K562 (cell line): ENCODE data around the gene MYO5C. TPM values are rescaled to one million over a fixed set of nuclear protein-coding genes. Genes with fewer than 3 reads are reported as not detected.

Experiments
- ATAC-seq: fragments of 200-7000 bp; cut with Tn5 transposase; 3 replicates; pipeline ENCODE4 v1.9.1; 2020; ENCODE audit warnings: moderate library complexity
- BruUV-seq: library from RNA; stranded (reverse); fragments of 400-500 nt; replicated peaks from 2 replicates; lab custom pipeline; 2021; lab: Mats Ljungman, UMichigan
- CTCF ChIA-PET: fragments of 300-600 bp; formaldehyde crosslinking; extraction: SDS; loops from one replicate; lab custom pipeline; 2021; ENCODE audit warnings: low intra/inter-chr PET ratio; lab: Yijun Ruan, JAX
- POLR2A ChIA-PET: fragments of 300-600, 350-650 bp; sonication (Branson Sonifier 250); formaldehyde crosslinking; extraction: SDS; loops from one replicate; lab custom pipeline; 2021; ENCODE audit warnings: antibody characterized with exemption, inconsistent platforms; lab: Yijun Ruan, JAX
- DNase-seq, 4 experiments: peaks; one replicate each; pipeline versions ENCODE4 v3.0.0 to v3.0.0-alpha.2; 2011 to 2018; ENCODE audit warnings: low spot score in 3 of 4, mixed read lengths in 3 of 4; ENCODE audit errors: extremely low read depth in 1 of 4
- FAIRE-seq: peaks from 2 replicates; lab custom pipeline; 2011; peaks lifted over from hg19 to GRCh38; lab: Jason Lieb, UNC
- H2AFZ ChIP-seq: 2 replicates; pipeline ENCODE4 v1.6.0; 2011; ENCODE audit warnings: low read depth, low read length, control low read depth, inconsistent platforms
- H3K27ac ChIP-seq: fragments of 200-600 bp; 3 replicates; pipeline ENCODE4 v1.8.0; 2011; ENCODE audit warnings: low read depth, mild to moderate bottlenecking, control low read depth, inconsistent platforms, low read length, moderate library complexity, mixed read lengths; ENCODE audit errors: extremely low read depth
- H3K27me3 ChIP-seq, 2 experiments: fragments of 300-600 bp in 1 of 2; 2 replicates in 1 of 2; 3 replicates in 1 of 2; pipeline versions ENCODE4 v1.6.0 to v1.8.0; 2011; ENCODE audit warnings: inconsistent platforms in 2 of 2, low read length in 2 of 2, mild to moderate bottlenecking in 1 of 2, mixed read lengths in 1 of 2, moderate library complexity in 1 of 2; ENCODE audit not compliant: control insufficient read depth in 2 of 2, insufficient read depth in 2 of 2
- H3K36me3 ChIP-seq: fragments of 300-600 bp; 3 replicates; pipeline ENCODE4 v1.8.0; 2011; ENCODE audit warnings: mild to moderate bottlenecking, low read length, inconsistent platforms; ENCODE audit not compliant: control insufficient read depth, insufficient read depth
- H3K4me1 ChIP-seq, 2 experiments: fragments of 200-600 bp in 1 of 2; replicated peaks in 1 of 2; 2 replicates in 1 of 2; 3 replicates in 1 of 2; pipeline versions ENCODE4 v1.5.1 to v1.8.0; 2011; ENCODE audit warnings: inconsistent platforms in 2 of 2, low read length in 2 of 2, mild to moderate bottlenecking in 1 of 2, mixed read lengths in 1 of 2, moderate library complexity in 1 of 2; ENCODE audit not compliant: control insufficient read depth in 2 of 2, insufficient read depth in 2 of 2
- H3K4me2 ChIP-seq: 2 replicates; pipeline ENCODE4 v1.6.1; 2011; ENCODE audit warnings: low read length, control low read depth, inconsistent platforms, mixed read lengths; ENCODE audit not compliant: insufficient read depth
- H3K4me3 ChIP-seq: fragments of 200-600 bp; sonication (generic), shearing (Covaris generic); 2 replicates; pipeline ENCODE4 v1.5.1; 2016; ENCODE audit warnings: control low read depth, inconsistent platforms
- H3K79me2 ChIP-seq: fragments of 200-600 bp; 3 replicates; pipeline ENCODE4 v1.8.0; 2011; ENCODE audit warnings: low read length, inconsistent platforms; ENCODE audit not compliant: control insufficient read depth, insufficient read depth
- H3K9ac ChIP-seq, 2 experiments: 2 replicates each; pipeline versions ENCODE4 v1.6.0 to v1.6.1; 2011; ENCODE audit warnings: low read depth in 2 of 2, low read length in 2 of 2, control low read depth in 1 of 2, inconsistent platforms in 1 of 2, mild to moderate bottlenecking in 1 of 2, mixed read lengths in 1 of 2; ENCODE audit not compliant: insufficient read depth in 1 of 2
- H3K9me1 ChIP-seq: one replicate; pipeline ENCODE4 v1.6.0; 2011; ENCODE audit warnings: inconsistent platforms, mild to moderate bottlenecking, low read length, moderate library complexity; ENCODE audit not compliant: control insufficient read depth, insufficient read depth
- H3K9me3 ChIP-seq: replicated peaks from 2 replicates; pipeline ENCODE4 v1.5.1; 2011; ENCODE audit warnings: low read depth, low read length, inconsistent platforms; ENCODE audit not compliant: control insufficient read depth, insufficient read depth
- H4K20me1 ChIP-seq: replicated peaks from 2 replicates; pipeline ENCODE4 v1.6.1; 2011; ENCODE audit warnings: low read length, inconsistent platforms, mixed read lengths; ENCODE audit not compliant: control insufficient read depth, insufficient read depth
- BRCA1 ChIP-seq, 2 experiments: fragments of 450-650 bp in 1 of 2; sonication (generic) in 1 of 2; formaldehyde crosslinking in 1 of 2; IDR thresholded peaks; 2 replicates each; pipeline versions ENCODE4 v1.5.0 to v1.6.1; 2017 to 2020; ENCODE audit warnings: mild to moderate bottlenecking in 1 of 2, missing genetic modification reagents in 1 of 2
- RNF219 ChIP-seq: fragments of 250-450 bp; sonication (Bioruptor Pico); IDR thresholded peaks from 2 replicates; pipeline ENCODE4 v1.5.0; 2022; ENCODE audit warnings: mild to moderate bottlenecking
- SRF ChIP-seq, 2 experiments: fragments of 250-450, 450-650 bp in 1 of 2; sonication (Bioruptor Pico) in 1 of 2; sonication (generic) in 1 of 2; formaldehyde crosslinking; IDR thresholded peaks; 2 replicates each; pipeline versions ENCODE4 v1.5.0 to v1.5.1; 2020 to 2022; ENCODE audit warnings: mild to moderate bottlenecking in 1 of 2, missing genetic modification reagents in 1 of 2
- WGBS: fragments of 100-300 bp; shearing (Covaris generic); methylation state at CpG from one replicate; pipeline ENCODE4 v1.1.6; 2016; ENCODE audit warnings: low coverage, mixed read lengths; ENCODE audit not compliant: insufficient coverage; ENCODE audit errors: missing lambda C conversion rate; 5-methylcytosine and 5-hydroxymethylcytosine counted together
- in situ Hi-C: fragments of 300-500 bp; cut with MboI; formaldehyde crosslinking; loops from 4 replicates; pipeline ENCODE4 v1.15.0; 2018; ENCODE audit warnings: inconsistent platforms, mixed read lengths
- intact Hi-C: fragments of 100-400 bp; cut with micrococcal nuclease; formaldehyde crosslinking; loops from 2 replicates; pipeline ENCODE4 v1.14.2; 2022
- polyA plus RNA-seq, 8 experiments: library from polyadenylated mRNA; depleted of rRNA in 4 of 8; stranded (reverse) in 5 of 8; unstranded in 3 of 8; fragments of >200 nt; fragmentation: Nextera tagmentation in 2 of 8; fragmentation: Illumina TruSeq in 1 of 8; extraction: Ambion mirVana in 2 of 8; extraction: Trizol in 1 of 8; gene quantifications; 2 replicates each; pipeline versions ENCODE4 v1.2.1 to v1.2.3, GENCODE V29; 2011 to 2014; ENCODE audit warnings: inconsistent platforms in 1 of 8, missing spikeins in 1 of 8
- total RNA-seq, 7 experiments: library from RNA; depleted of rRNA in 6 of 7; stranded (reverse); fragments of >200 nt in 6 of 7; fragmentation: Illumina TruSeq in 2 of 7; extraction: Trizol in 2 of 7; gene quantifications; 2 replicates each; pipeline versions ENCODE4 v1.2.1 to v1.2.3, GENCODE V29; 2011 to 2021; ENCODE audit warnings: low replicate concordance in 1 of 7
- TF ChIP-seq, protein P1 (sequence below): fragments of 250-450 bp; sonication (Bioruptor Pico); IDR thresholded peaks from 2 replicates; pipeline ENCODE4 v1.9.0; 2021; ENCODE audit warnings: mild to moderate bottlenecking
- TF ChIP-seq, protein P2 (sequence below), 3 experiments: IDR thresholded peaks in 2 of 3; conservative IDR thresholded peaks in 1 of 3; 2 replicates each; pipeline ENCODE4 v1.5.1; 2011 to 2012; ENCODE audit warnings: low read length in 3 of 3, mild to moderate bottlenecking in 3 of 3, control low read depth in 2 of 3, improper control_type of control experiment in 1 of 3, inconsistent platforms in 1 of 3, low read depth in 1 of 3, mixed read lengths in 1 of 3, moderate library complexity in 1 of 3; ENCODE audit not compliant: insufficient read depth in 2 of 3

Gene MYO5C
- total and polyA plus RNA-seq, 9 of the 15 experiments (the other 6 are each of a cell fraction or from before 2014, with no cell fraction given), result 0.01 to 0.24 TPM; not detected in 7

- 0% methylated on average over 2 of the region's 2 CpGs for WGBS
- ATAC-seq, result no peak
- H4K20me1 ChIP-seq, result no peaks in the 10 kb centered on the region
- no peak for DNase-seq
- H3K4me1 ChIP-seq, result no peaks in the 10 kb centered on the region
- H3K4me2 ChIP-seq, result no peak overlapping the region
- H3K9me3 ChIP-seq, result no peaks in the 10 kb centered on the region
- CTCF ChIA-PET, result no interaction called here
- no peaks in the 10 kb centered on the region for H3K36me3 ChIP-seq
- intact Hi-C loops (no loop called here), in situ Hi-C loops (no loop called here)
- TF ChIP-seq BRCA1 (IDR thresholded peaks at IDR 0.05), result no peak
- no peak for TF ChIP-seq BRCA1 (CRISPR knock-in tag; IDR thresholded peaks at IDR 0.05)
- TF ChIP-seq, protein P1, sequence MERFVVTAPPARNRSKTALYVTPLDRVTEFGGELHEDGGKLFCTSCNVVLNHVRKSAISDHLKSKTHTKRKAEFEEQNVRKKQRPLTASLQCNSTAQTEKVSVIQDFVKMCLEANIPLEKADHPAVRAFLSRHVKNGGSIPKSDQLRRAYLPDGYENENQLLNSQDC (CRISPR knock-in tag), result no peak
- TF ChIP-seq SRF (CRISPR knock-in tag; IDR thresholded peaks at IDR 0.05), result no peak
- TF ChIP-seq, protein P2, sequence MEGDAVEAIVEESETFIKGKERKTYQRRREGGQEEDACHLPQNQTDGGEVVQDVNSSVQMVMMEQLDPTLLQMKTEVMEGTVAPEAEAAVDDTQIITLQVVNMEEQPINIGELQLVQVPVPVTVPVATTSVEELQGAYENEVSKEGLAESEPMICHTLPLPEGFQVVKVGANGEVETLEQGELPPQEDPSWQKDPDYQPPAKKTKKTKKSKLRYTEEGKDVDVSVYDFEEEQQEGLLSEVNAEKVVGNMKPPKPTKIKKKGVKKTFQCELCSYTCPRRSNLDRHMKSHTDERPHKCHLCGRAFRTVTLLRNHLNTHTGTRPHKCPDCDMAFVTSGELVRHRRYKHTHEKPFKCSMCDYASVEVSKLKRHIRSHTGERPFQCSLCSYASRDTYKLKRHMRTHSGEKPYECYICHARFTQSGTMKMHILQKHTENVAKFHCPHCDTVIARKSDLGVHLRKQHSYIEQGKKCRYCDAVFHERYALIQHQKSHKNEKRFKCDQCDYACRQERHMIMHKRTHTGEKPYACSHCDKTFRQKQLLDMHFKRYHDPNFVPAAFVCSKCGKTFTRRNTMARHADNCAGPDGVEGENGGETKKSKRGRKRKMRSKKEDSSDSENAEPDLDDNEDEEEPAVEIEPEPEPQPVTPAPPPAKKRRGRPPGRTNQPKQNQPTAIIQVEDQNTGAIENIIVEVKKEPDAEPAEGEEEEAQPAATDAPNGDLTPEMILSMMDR (IDR thresholded peaks at IDR 0.05 in 2 of 3, conservative IDR thresholded peaks at IDR 0.05 in 1 of 3; ENCODE audit: insufficient read depth in 2 of 3, low read depth in 1 of 3, low read length in 3 of 3), result no peak
- TF ChIP-seq RNF219 (CRISPR knock-in tag), result no peak
- H2AFZ ChIP-seq, result no peak overlapping the region
- BruUV-seq, result no TSS peak
- H3K27ac ChIP-seq, result no peak overlapping the region
- H3K4me3 ChIP-seq, result no peak overlapping the region
- no peak overlapping the region for H3K9ac ChIP-seq
- H3K79me2 ChIP-seq, result no peaks in the 10 kb centered on the region
- POLR2A ChIA-PET, result interaction anchor here (1.1 kb wide), 1 partner anchor 202 kb away, joined by 6 read pairs; the partner anchor contains the start of gene LEO1
- peaks cover 16 to 35% of the 10 kb centered on the region in 2 experiments for H3K27me3 ChIP-seq
- FAIRE-seq, result no peak
- no peaks in the 10 kb centered on the region for H3K9me1 ChIP-seq
Observed at GRCh38 chr15:52172869-52173268, 122.7 kb downstream of the MYO5C start.
